ENCODE measurements around the gene GGTLC2. TPM values are rescaled to one million over a fixed set of nuclear protein-coding genes. Genes with fewer than 3 reads are reported as not detected.
"Not testable (repeated sequence)": the region's sequence is repeated elsewhere in the genome, so short reads cannot be mapped to it uniquely, and the experiment has no call there.

GGTLC2 gene
- total and polyA plus RNA-seq, 2 donors, result not detected

- no peaks in the 10 kb centered on the region for H3K4me1 ChIP-seq (ENCODE audit: insufficient read depth)
- no peak overlapping the region for H3K27ac ChIP-seq (ENCODE audit: low read depth)
- H3K36me3 ChIP-seq (ENCODE audit: insufficient read depth), result no peaks in the 10 kb centered on the region
- H3K4me3 ChIP-seq (ENCODE audit: low read depth, low read length), result no peak overlapping the region
- 83% methylated on average over 5 of the region's 5 CpGs for WGBS
- DNase-seq (ENCODE audit: extremely low spot score), result no peak
Observed at GRCh38 chr22:22682807-22683667, 38.6 kb downstream of the GGTLC2 start.

GRCh38 chr22:22683668-22684361 is 39.4 kb downstream of the GGTLC2 start:
- WGBS, result 89% methylated on average over 5 of the region's 5 CpGs
- Histone ChIP-seq H3K4me3 (ENCODE audit: low read depth, low read length) (no peak overlapping the region), H3K27ac (ENCODE audit: low read depth) (no peak overlapping the region), H3K36me3 (ENCODE audit: insufficient read depth) (no peaks in the 10 kb centered on the region), H3K4me1 (ENCODE audit: insufficient read depth) (no peaks in the 10 kb centered on the region)
- DNase-seq (ENCODE audit: extremely low spot score), result no peak

GRCh38 chr22:22684580-22685561 is 40.5 kb downstream of the GGTLC2 start:
- Histone ChIP-seq H3K4me3 (ENCODE audit: low read depth, low read length) (no peak overlapping the region), H3K36me3 (ENCODE audit: insufficient read depth) (no peaks in the 10 kb centered on the region), H3K4me1 (ENCODE audit: insufficient read depth) (no peaks in the 10 kb centered on the region), H3K27ac (ENCODE audit: low read depth) (no peak overlapping the region)
- WGBS, result 45% methylated on average over 9 of the region's 9 CpGs
- no peak for DNase-seq (ENCODE audit: extremely low spot score)

GRCh38 chr22:22685586-22685985 is 41.2 kb downstream of the GGTLC2 start:
- Histone ChIP-seq H3K4me1 (ENCODE audit: insufficient read depth) (no peaks in the 10 kb centered on the region), H3K4me3 (ENCODE audit: low read depth, low read length) (no peak overlapping the region), H3K36me3 (ENCODE audit: insufficient read depth) (no peaks in the 10 kb centered on the region), H3K27ac (ENCODE audit: low read depth) (no peak overlapping the region)
- 89% methylated on average over 3 of the region's 3 CpGs for WGBS
- no peak for DNase-seq (ENCODE audit: extremely low spot score)

- WGBS, result 92% methylated on average over 8 of the region's 8 CpGs
- not testable (repeated sequence) for H3K27ac ChIP-seq (ENCODE audit: low read depth); H3K4me1 ChIP-seq (ENCODE audit: insufficient read depth); H3K36me3 ChIP-seq (ENCODE audit: insufficient read depth); H3K4me3 ChIP-seq (ENCODE audit: low read depth, low read length); DNase-seq (ENCODE audit: extremely low spot score)
Observed at GRCh38 chr22:22686202-22687115, 42.0 kb downstream of the GGTLC2 start.

GRCh38 chr22:22687638-22688500 is 43.5 kb downstream of the GGTLC2 start:
- H3K27ac ChIP-seq (ENCODE audit: low read depth), result no peak overlapping the region
- no peak overlapping the region for H3K4me3 ChIP-seq (ENCODE audit: low read depth, low read length)
- H3K4me1 ChIP-seq (ENCODE audit: insufficient read depth), result no peaks in the 10 kb centered on the region
- peak; percentile 18 for DNase-seq (ENCODE audit: extremely low spot score)
- WGBS, result 69% methylated on average over 4 of the region's 4 CpGs
- no peaks in the 10 kb centered on the region for H3K36me3 ChIP-seq (ENCODE audit: insufficient read depth)

- WGBS, result 84% methylated on average over 4 of the region's 4 CpGs
- DNase-seq (ENCODE audit: extremely low spot score), result no peak
- no peaks in the 10 kb centered on the region for H3K36me3 ChIP-seq (ENCODE audit: insufficient read depth)
- no peak overlapping the region for H3K4me3 ChIP-seq (ENCODE audit: low read depth, low read length)
- no peak overlapping the region for H3K27ac ChIP-seq (ENCODE audit: low read depth)
- no peaks in the 10 kb centered on the region for H3K4me1 ChIP-seq (ENCODE audit: insufficient read depth)
Observed at GRCh38 chr22:22689621-22690345, 45.4 kb downstream of the GGTLC2 start.

- H3K27ac ChIP-seq (ENCODE audit: low read depth), result no peak overlapping the region
- no peak for DNase-seq (ENCODE audit: extremely low spot score)
- H3K4me3 ChIP-seq (ENCODE audit: low read depth, low read length), result no peak overlapping the region
- WGBS, result 82% methylated on average over 5 of the region's 5 CpGs
- no peaks in the 10 kb centered on the region for H3K4me1 ChIP-seq (ENCODE audit: insufficient read depth)
- no peaks in the 10 kb centered on the region for H3K36me3 ChIP-seq (ENCODE audit: insufficient read depth)
Observed at GRCh38 chr22:22691055-22691454, 46.6 kb downstream of the GGTLC2 start.

GRCh38 chr22:22691716-22692701 is 47.6 kb downstream of the GGTLC2 start:
- no peak overlapping the region for H3K4me3 ChIP-seq (ENCODE audit: low read depth, low read length)
- H3K4me1 ChIP-seq (ENCODE audit: insufficient read depth), result no peaks in the 10 kb centered on the region
- no peak overlapping the region for H3K27ac ChIP-seq (ENCODE audit: low read depth)
- 76% methylated on average over 8 of the region's 8 CpGs for WGBS
- no peak for DNase-seq (ENCODE audit: extremely low spot score)
- H3K36me3 ChIP-seq (ENCODE audit: insufficient read depth), result no peaks in the 10 kb centered on the region

GRCh38 chr22:22692707-22693530 is 48.5 kb downstream of the GGTLC2 start:
- DNase-seq (ENCODE audit: extremely low spot score), result no peak
- Histone ChIP-seq H3K4me1 (ENCODE audit: insufficient read depth) (no peaks in the 10 kb centered on the region), H3K36me3 (ENCODE audit: insufficient read depth) (no peaks in the 10 kb centered on the region), H3K4me3 (ENCODE audit: low read depth, low read length) (no peak overlapping the region), H3K27ac (ENCODE audit: low read depth) (no peak overlapping the region)
- 35% methylated on average over 8 of the region's 8 CpGs for WGBS
